ENCODE data around the gene LUZP1.

DNA sequence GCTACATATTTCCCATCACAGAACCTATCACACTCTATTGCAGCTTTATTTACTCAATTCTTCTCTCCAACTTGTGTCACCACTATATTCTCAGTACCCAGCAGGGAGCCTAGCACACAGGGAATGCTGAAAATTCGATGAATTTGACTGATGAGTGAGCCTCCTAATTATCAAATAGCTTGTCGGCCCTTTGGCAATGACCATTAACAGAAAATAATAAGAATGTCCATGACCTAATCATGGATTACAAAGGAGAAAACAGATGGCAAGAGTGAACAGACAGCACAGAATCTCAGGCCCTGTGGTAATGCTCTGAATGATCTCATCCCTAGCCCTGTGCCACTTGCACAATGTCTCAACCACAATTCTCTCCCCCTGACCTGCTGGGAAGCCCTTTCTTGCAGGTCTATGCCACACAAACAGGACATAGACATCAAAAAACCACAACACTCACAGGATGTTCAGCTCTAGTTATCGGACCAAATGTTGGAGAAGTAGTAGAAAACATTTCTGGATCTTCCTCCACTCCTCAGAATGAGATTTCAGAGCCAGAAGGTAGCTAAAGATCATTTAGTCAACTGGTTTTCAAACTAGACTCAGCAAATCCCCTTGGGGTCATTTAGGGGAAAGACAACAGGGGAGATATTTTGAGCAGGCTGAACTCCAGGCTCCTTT is 68.4 kb downstream of the LUZP1 start:
- TF ChIP-seq, protein P1, sequence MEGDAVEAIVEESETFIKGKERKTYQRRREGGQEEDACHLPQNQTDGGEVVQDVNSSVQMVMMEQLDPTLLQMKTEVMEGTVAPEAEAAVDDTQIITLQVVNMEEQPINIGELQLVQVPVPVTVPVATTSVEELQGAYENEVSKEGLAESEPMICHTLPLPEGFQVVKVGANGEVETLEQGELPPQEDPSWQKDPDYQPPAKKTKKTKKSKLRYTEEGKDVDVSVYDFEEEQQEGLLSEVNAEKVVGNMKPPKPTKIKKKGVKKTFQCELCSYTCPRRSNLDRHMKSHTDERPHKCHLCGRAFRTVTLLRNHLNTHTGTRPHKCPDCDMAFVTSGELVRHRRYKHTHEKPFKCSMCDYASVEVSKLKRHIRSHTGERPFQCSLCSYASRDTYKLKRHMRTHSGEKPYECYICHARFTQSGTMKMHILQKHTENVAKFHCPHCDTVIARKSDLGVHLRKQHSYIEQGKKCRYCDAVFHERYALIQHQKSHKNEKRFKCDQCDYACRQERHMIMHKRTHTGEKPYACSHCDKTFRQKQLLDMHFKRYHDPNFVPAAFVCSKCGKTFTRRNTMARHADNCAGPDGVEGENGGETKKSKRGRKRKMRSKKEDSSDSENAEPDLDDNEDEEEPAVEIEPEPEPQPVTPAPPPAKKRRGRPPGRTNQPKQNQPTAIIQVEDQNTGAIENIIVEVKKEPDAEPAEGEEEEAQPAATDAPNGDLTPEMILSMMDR (IDR thresholded peaks at IDR 0.05), result no peak
- TF ChIP-seq POLR2A (IDR thresholded peaks at IDR 0.05), result no peak
